ENCODE results near the gene TBX10.
"Not testable (repeated sequence)": the region's sequence is repeated elsewhere in the genome, so short reads cannot be mapped to it uniquely, and the experiment has no call there.

DNA sequence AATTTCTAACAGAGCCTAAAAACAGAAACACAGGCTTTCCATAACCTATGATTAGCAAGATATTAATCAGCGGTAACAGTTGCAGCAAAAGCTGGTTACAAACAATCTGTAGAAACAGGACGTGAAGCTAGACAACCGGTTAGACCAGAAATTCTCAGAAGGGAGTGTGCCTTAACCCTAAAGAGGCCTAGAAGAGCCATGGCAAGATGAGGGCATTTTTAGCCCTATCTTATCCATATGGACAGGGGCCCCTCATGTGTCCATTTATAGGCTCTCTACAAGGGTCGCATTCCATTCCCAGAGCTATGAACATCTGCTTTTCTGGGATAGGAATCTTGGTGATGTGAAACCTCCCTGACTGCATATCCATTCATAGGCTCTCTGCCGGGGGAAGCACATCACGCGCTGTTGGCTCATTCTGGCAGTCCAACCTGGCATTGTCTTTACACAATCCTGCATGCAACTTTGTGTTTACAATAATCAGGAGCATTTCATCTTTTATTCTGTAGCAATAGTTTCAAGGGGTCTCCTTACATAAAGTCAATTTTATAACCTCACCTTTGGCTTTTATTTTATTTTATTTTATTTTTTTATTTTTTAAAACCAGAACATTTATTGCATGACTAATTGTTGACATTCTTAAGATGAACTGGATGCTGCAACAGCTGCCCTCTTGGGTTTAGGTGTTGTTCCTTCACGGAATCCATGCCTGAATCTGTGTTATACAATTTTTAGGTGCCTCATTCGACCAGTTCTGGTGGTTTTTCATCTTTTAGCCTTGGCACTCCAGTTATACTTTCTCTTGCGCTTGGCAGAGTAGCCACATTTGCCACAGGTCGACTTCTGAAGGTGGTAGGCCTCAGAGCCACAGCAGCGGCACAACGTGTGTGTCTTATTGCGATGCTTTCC is 42.8 kb upstream of the TBX10 start:
- TF ChIP-seq CTCF (IDR thresholded peaks at IDR 0.05 in 4 of 5, conservative IDR thresholded peaks at IDR 0.05 in 1 of 5); POLR2A (IDR thresholded peaks at IDR 0.05): not testable (repeated sequence)

Measured in gastrocnemius medialis (tissue), 4 donors.